SK-N-SH treated with all-trans-retinoic acid at 6 μM for 48 hours (cell line): Measurements from ENCODE around the gene RRAS2.

ENCODE experiments used
- ARNTL ChIP-seq: fragments of 450-650 bp; formaldehyde crosslinking; IDR thresholded peaks from 2 replicates; pipeline ENCODE4 v1.5.0; 2020; ENCODE audit warnings: low read depth, mild to moderate bottlenecking, moderate library complexity, borderline replicate concordance
- BACH2 ChIP-seq: fragments of 250-450 bp; sonication (Bioruptor Pico); IDR thresholded peaks from 2 replicates; pipeline ENCODE4 v1.9.0; 2021; ENCODE audit warnings: mild to moderate bottlenecking, borderline replicate concordance
- CREB5 ChIP-seq: fragments of 250-450 bp; sonication (Bioruptor Pico); IDR thresholded peaks from 2 replicates; pipeline ENCODE4 v1.5.1; 2020; ENCODE audit warnings: low read depth, mild to moderate bottlenecking, moderate library complexity
- CSDC2 ChIP-seq: fragments of 250-450 bp; sonication (Bioruptor Pico); IDR thresholded peaks from 2 replicates; pipeline ENCODE4 v1.5.0; 2020; ENCODE audit warnings: mild to moderate bottlenecking, moderate library complexity
- CSRNP3 ChIP-seq: fragments of 250-450 bp; sonication (Bioruptor Pico); IDR thresholded peaks from 2 replicates; pipeline ENCODE4 v1.5.1; 2021; ENCODE audit warnings: mild to moderate bottlenecking, moderate library complexity
- ESRRG ChIP-seq: fragments of 250-450 bp; sonication (Bioruptor Pico); IDR thresholded peaks from 2 replicates; pipeline ENCODE4 v1.6.1; 2021; ENCODE audit warnings: mild to moderate bottlenecking
- ISL1 ChIP-seq: fragments of 250-450 bp; sonication (Bioruptor Pico); IDR thresholded peaks from 2 replicates; pipeline ENCODE4 v2.1.2; 2022; ENCODE audit warnings: mild to moderate bottlenecking, moderate library complexity
- PATZ1 ChIP-seq: fragments of 250-450 bp; sonication (Bioruptor Pico); IDR thresholded peaks from 2 replicates; pipeline ENCODE4 v1.8.0; 2020; ENCODE audit warnings: mild to moderate bottlenecking, moderate library complexity, borderline replicate concordance
- POU6F1 ChIP-seq: fragments of 250-450 bp; sonication (Bioruptor Pico); IDR thresholded peaks from 2 replicates; pipeline ENCODE4 v1.8.0; 2021; ENCODE audit warnings: low read depth, mild to moderate bottlenecking, moderate library complexity, borderline replicate concordance
- RARB ChIP-seq: fragments of 250-450 bp; sonication (Bioruptor Pico); IDR thresholded peaks from 2 replicates; pipeline ENCODE4 v1.8.0; 2021; ENCODE audit warnings: mild to moderate bottlenecking, moderate library complexity
- SNAI2 ChIP-seq: fragments of 250-450 bp; sonication (Bioruptor Pico); IDR thresholded peaks from 2 replicates; pipeline ENCODE4 v1.5.0; 2020; ENCODE audit warnings: mild to moderate bottlenecking, moderate library complexity
- ZFP3 ChIP-seq: fragments of 250-450 bp; sonication (Bioruptor Pico); IDR thresholded peaks from 2 replicates; pipeline ENCODE4 v1.5.0; 2020; ENCODE audit warnings: mild to moderate bottlenecking, moderate library complexity
- ZNF565 ChIP-seq: fragments of 450-650 bp; formaldehyde crosslinking; conservative IDR thresholded peaks from 2 replicates; pipeline ENCODE4 v1.5.0; 2020; ENCODE audit warnings: low read depth, mild to moderate bottlenecking, moderate library complexity
- ZNF70 ChIP-seq: fragments of 450-650 bp; formaldehyde crosslinking; IDR thresholded peaks from 2 replicates; pipeline ENCODE4 v1.5.0; 2020; ENCODE audit warnings: mild to moderate bottlenecking, moderate library complexity

GRCh38 chr11:14350716-14351238, 8.2 kb downstream of the RRAS2 start:
- TF ChIP-seq ZNF70 (CRISPR knock-in tag), result no peak
- TF ChIP-seq ESRRG, result no peak
- no peak for TF ChIP-seq BACH2 (CRISPR knock-in tag)
- no peak for TF ChIP-seq CREB5 (CRISPR knock-in tag)
- TF ChIP-seq ARNTL (CRISPR knock-in tag), result no peak
- no peak for TF ChIP-seq RARB (CRISPR knock-in tag)
- no peak for TF ChIP-seq SNAI2 (CRISPR knock-in tag)
- no peak for TF ChIP-seq CSRNP3 (CRISPR knock-in tag)
- TF ChIP-seq ZNF565 (CRISPR knock-in tag), result no peak
- no peak for TF ChIP-seq POU6F1
- no peak for TF ChIP-seq PATZ1 (CRISPR knock-in tag)
- no peak for TF ChIP-seq CSDC2 (CRISPR knock-in tag)
- TF ChIP-seq ISL1 (CRISPR knock-in tag), result no peak
- no peak for TF ChIP-seq ZFP3 (CRISPR knock-in tag)
